SU-DHL-6 (cell line): Measurements from ENCODE around the gene CDC16.

Experiments
- H2AFZ ChIP-seq: fragments of 200-600 bp; sonication (generic); 2 replicates; pipeline ENCODE4 v1.6.1; 2014; ENCODE audit warnings: low read depth, mild to moderate bottlenecking, moderate library complexity, mixed read lengths, antibody characterized with exemption, low read length; ENCODE audit not compliant: severe bottlenecking
- H3F3A ChIP-seq: fragments of 200-600 bp; shearing (Covaris generic); 2 replicates; pipeline ENCODE4 v1.6.0; 2016; ENCODE audit warnings: antibody characterized with exemption, mild to moderate bottlenecking; ENCODE audit not compliant: insufficient read depth
- H3K27ac ChIP-seq: fragments of 200-600 bp; sonication (generic); 2 replicates; pipeline ENCODE4 v1.5.1; 2016; ENCODE audit warnings: low read depth, mild to moderate bottlenecking, low read length, moderate library complexity, mixed read lengths
- H3K27me3 ChIP-seq: fragments of 200-600 bp; sonication (generic), shearing (Covaris generic); 2 replicates; pipeline ENCODE4 v1.6.0; 2014; ENCODE audit warnings: mild to moderate bottlenecking, low read length
- H3K36me3 ChIP-seq: fragments of 200-600 bp; sonication (generic); 2 replicates; pipeline ENCODE4 v1.6.1; 2014; ENCODE audit warnings: mild to moderate bottlenecking, low read length, mixed read lengths
- H3K4me2 ChIP-seq: fragments of 300-600, 200-600 bp; shearing (Covaris generic), sonication (generic); 2 replicates; pipeline ENCODE4 v1.6.0; 2014; ENCODE audit warnings: low read length, low read depth, mild to moderate bottlenecking; ENCODE audit not compliant: poor library complexity, severe bottlenecking
- H3K4me3 ChIP-seq: fragments of 200-600 bp; sonication (generic); 2 replicates; pipeline ENCODE4 v1.5.1; 2014; ENCODE audit warnings: antibody characterized with exemption, low read length, mild to moderate bottlenecking, mixed read lengths; ENCODE audit not compliant: insufficient read depth, poor library complexity, severe bottlenecking
- H3K79me2 ChIP-seq: fragments of 200-600 bp; sonication (generic); 2 replicates; pipeline ENCODE4 v1.6.1; 2014; ENCODE audit warnings: mild to moderate bottlenecking, low read length, moderate library complexity; ENCODE audit not compliant: insufficient read depth
- H3K9ac ChIP-seq: fragments of 200-600 bp; sonication (generic); 2 replicates; pipeline ENCODE4 v1.7.0; 2014; ENCODE audit warnings: mild to moderate bottlenecking, low read length
- H3K9me2 ChIP-seq: fragments of 200-600 bp; sonication (generic); replicated peaks from 2 replicates; pipeline ENCODE4 v1.6.1; 2014; ENCODE audit warnings: low read length; ENCODE audit not compliant: insufficient read depth
- H3K9me3 ChIP-seq: fragments of 200-600 bp; sonication (generic); 2 replicates; pipeline ENCODE4 v1.6.1; 2014; ENCODE audit warnings: low read length, mixed read lengths; ENCODE audit not compliant: insufficient read depth
- H4K20me1 ChIP-seq: fragments of 200-600 bp; sonication (generic); 2 replicates; pipeline ENCODE4 v1.6.1; 2014; ENCODE audit warnings: low read depth, mild to moderate bottlenecking, antibody characterized with exemption, low read length, moderate library complexity, mixed read lengths
- EZH2phosphoT487 ChIP-seq: fragments of 200-600 bp; sonication (generic), shearing (Covaris generic); conservative IDR thresholded peaks from 2 replicates; pipeline ENCODE4 v1.6.1; 2018; ENCODE audit warnings: mild to moderate bottlenecking, antibody characterized with exemption, low read length, moderate library complexity, mixed read lengths
- TF ChIP-seq, protein P1 (sequence below): fragments of 200-600 bp; sonication (generic); IDR thresholded peaks from one replicate; pipeline ENCODE4 v1.5.1; 2017; ENCODE audit warnings: antibody characterized with exemption, mild to moderate bottlenecking, low read length, moderate library complexity; ENCODE audit not compliant: insufficient read depth, poor library complexity, severe bottlenecking

The CDC16 gene

DNA sequence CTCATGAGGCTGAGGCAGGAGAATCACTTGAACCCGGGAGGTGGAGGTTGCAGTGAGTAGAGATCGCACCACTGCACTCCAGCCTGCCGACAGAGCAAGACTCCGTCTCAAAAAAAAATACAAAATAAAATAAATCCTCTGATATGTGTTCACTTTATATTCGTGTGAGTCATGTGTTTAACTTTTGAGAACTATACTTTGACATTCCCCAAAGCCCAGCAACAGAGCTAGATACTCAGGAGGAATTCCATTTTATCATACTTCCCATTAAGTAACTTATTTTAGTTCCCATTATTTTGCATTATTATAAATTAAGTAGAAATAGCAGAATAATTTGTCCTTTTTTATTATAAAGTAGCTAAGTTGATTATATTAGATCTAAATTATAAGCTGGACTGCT lies 76.3 kb downstream of the CDC16 start:
- Histone ChIP-seq H3F3A (peaks cover 31% of the 10 kb centered on the region), H4K20me1 (peaks cover 4% of the 10 kb centered on the region), H3K79me2 (peaks cover 22% of the 10 kb centered on the region), H3K36me3 (0 out of 2 replicates have a peak, but pooled peaks cover 3% of the 10 kb centered on the region), H3K4me3 (no peak overlapping the region), H3K9ac (no peak overlapping the region), H3K27me3 (no peaks in the 10 kb centered on the region), H3K9me3 (no peaks in the 10 kb centered on the region), H3K9me2 (no peaks in the 10 kb centered on the region), H3K27ac (no peak overlapping the region), H3K4me2 (no peak overlapping the region), H2AFZ (no peak overlapping the region)
- no peak for TF ChIP-seq EZH2phosphoT487
- TF ChIP-seq, protein P1, sequence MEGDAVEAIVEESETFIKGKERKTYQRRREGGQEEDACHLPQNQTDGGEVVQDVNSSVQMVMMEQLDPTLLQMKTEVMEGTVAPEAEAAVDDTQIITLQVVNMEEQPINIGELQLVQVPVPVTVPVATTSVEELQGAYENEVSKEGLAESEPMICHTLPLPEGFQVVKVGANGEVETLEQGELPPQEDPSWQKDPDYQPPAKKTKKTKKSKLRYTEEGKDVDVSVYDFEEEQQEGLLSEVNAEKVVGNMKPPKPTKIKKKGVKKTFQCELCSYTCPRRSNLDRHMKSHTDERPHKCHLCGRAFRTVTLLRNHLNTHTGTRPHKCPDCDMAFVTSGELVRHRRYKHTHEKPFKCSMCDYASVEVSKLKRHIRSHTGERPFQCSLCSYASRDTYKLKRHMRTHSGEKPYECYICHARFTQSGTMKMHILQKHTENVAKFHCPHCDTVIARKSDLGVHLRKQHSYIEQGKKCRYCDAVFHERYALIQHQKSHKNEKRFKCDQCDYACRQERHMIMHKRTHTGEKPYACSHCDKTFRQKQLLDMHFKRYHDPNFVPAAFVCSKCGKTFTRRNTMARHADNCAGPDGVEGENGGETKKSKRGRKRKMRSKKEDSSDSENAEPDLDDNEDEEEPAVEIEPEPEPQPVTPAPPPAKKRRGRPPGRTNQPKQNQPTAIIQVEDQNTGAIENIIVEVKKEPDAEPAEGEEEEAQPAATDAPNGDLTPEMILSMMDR: no peak

DNA sequence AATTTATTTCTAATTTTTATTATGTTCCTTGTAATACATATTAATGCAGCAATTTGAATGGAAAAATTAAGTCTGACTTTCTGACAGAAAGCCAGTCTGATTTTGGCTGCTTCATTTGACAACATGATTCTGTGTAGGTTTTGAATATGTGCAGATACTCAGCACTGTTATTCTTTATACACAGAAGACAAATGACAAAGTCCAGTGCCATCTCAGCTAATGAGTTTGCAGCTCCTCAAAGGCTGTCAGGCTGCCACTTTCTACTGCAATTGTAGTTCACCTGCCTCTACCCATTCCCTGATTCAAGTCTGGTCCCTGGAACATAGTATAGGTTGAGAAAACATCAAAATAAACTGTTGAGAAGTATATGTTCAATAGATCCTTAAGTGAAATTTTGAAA lies 76.7 kb downstream of the CDC16 start:
- peaks cover 4% of the 10 kb centered on the region for H4K20me1 ChIP-seq
- no peaks in the 10 kb centered on the region for H3K9me3 ChIP-seq
- no peaks in the 10 kb centered on the region for H3K9me2 ChIP-seq
- no peak overlapping the region for H3K9ac ChIP-seq
- 0 out of 2 replicates have a peak, but pooled peaks cover 3% of the 10 kb centered on the region for H3K36me3 ChIP-seq
- H3K4me2 ChIP-seq: no peak overlapping the region
- no peaks in the 10 kb centered on the region for H3K27me3 ChIP-seq
- no peak overlapping the region for H3K4me3 ChIP-seq
- no peak overlapping the region for H2AFZ ChIP-seq
- H3K79me2 ChIP-seq: peaks cover 27% of the 10 kb centered on the region
- TF ChIP-seq, protein P1: no peak
- no peak for TF ChIP-seq EZH2phosphoT487
- H3K27ac ChIP-seq: no peak overlapping the region
- H3F3A ChIP-seq: peaks cover 31% of the 10 kb centered on the region

DNA sequence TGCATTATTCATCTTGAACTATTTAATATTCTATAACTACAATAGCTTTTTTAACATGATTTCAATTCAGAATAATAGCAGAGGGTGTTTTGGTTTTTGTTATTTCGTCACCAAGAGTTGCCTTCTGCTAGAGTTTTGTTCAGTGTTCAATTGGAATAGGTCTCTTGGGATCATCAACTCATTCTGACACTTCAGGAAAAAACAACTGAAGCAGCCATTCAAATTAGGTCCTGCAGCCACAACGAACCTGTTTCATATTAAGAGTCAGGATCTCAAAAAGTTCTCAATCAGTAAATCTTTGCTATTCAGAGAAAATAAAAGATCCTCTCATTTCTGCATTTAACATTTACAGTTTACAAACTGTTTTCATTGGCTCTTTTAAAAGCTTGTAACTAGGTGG lies 77.2 kb downstream of the CDC16 start:
- peaks cover 31% of the 10 kb centered on the region for H3F3A ChIP-seq
- H4K20me1 ChIP-seq: peaks cover 8% of the 10 kb centered on the region
- no peak overlapping the region for H3K4me3 ChIP-seq
- no peak overlapping the region for H3K27ac ChIP-seq
- peaks cover 32% of the 10 kb centered on the region for H3K79me2 ChIP-seq
- no peak overlapping the region for H2AFZ ChIP-seq
- TF ChIP-seq, protein P1: no peak
- TF ChIP-seq EZH2phosphoT487: no peak
- 0 out of 2 replicates have a peak, but pooled peaks cover 3% of the 10 kb centered on the region for H3K36me3 ChIP-seq
- no peaks in the 10 kb centered on the region for H3K9me2 ChIP-seq
- H3K9me3 ChIP-seq: no peaks in the 10 kb centered on the region
- H3K9ac ChIP-seq: no peak overlapping the region
- no peaks in the 10 kb centered on the region for H3K27me3 ChIP-seq
- H3K4me2 ChIP-seq: no peak overlapping the region
